ENCODE data around the gene BAIAP2L1. TPM values are rescaled to one million over a fixed set of nuclear protein-coding genes. Genes with fewer than 3 reads are reported as not detected.

Gene BAIAP2L1
- total and polyA plus RNA-seq, 9 of the 15 experiments (the other 6 are each of a cell fraction or from before 2014, with no cell fraction given), result 4.2 to 29.8 (median 15.5) TPM

GRCh38 chr7:98251231-98251600, 149.7 kb downstream of the BAIAP2L1 start:
- no peak for DNase-seq (ENCODE audit: extremely low read depth in 1 of 4, low spot score in 3 of 4)
- H3K9ac ChIP-seq (ENCODE audit: insufficient read depth in 1 of 2, low read depth in 2 of 2, low read length in 2 of 2), result peak overlapping the region; percentile 68 to 89
- POLR2A ChIA-PET, result no interaction called here

More at GRCh38 chr7:98251231-98251600, 149.7 kb downstream of the BAIAP2L1 start:
- H3K27ac ChIP-seq (ENCODE audit: extremely low read depth, low read depth, low read length), result peak overlapping the region; percentile 46; the same call in 1 of the 3 replicates
- H3K4me2 ChIP-seq (ENCODE audit: insufficient read depth, low read length), result peak overlapping the region; percentile 91
- intact Hi-C loops (cut with micrococcal nuclease), result no loop called here
- no TSS peak for BruUV-seq (replicated peaks)
- in situ Hi-C loops (cut with MboI), result no loop called here
- H3K4me1 ChIP-seq (replicated peaks in 1 of 2; ENCODE audit: control insufficient read depth in 2 of 2, insufficient read depth in 2 of 2, low read length in 2 of 2), result peaks cover 10 to 22% of the 10 kb centered on the region in 2 experiments; a peak in 4 of 5 replicates
- H3K4me3 ChIP-seq, result peak overlapping the region; percentile 87
- no peaks in the 10 kb centered on the region for H4K20me1 ChIP-seq (replicated peaks; ENCODE audit: control insufficient read depth, insufficient read depth, low read length)
- 34% methylated on average over 8 of the region's 9 CpGs for WGBS (ENCODE audit: insufficient coverage, low coverage, missing lambda C conversion rate)
- H3K36me3 ChIP-seq (ENCODE audit: control insufficient read depth, insufficient read depth, low read length), result no peaks in the 10 kb centered on the region
- FAIRE-seq (no peak), ATAC-seq (no peak; the same call in 2 of the 3 replicates)
- H3K9me1 ChIP-seq (ENCODE audit: control insufficient read depth, insufficient read depth, low read length), result no peaks in the 10 kb centered on the region
- H3K27me3 ChIP-seq (ENCODE audit: control insufficient read depth in 2 of 2, insufficient read depth in 2 of 2, low read length in 2 of 2), result no peaks in the 10 kb centered on the region
- H2AFZ ChIP-seq (ENCODE audit: low read depth, low read length), result peak overlapping the region; percentile 92
- peaks cover 21% of the 10 kb centered on the region for H3K79me2 ChIP-seq (ENCODE audit: control insufficient read depth, insufficient read depth, low read length)
- no peak for TF ChIP-seq EP300 (IDR thresholded peaks at IDR 0.05; ENCODE audit: low read length)
- no peak for TF ChIP-seq GTF2A2 (tag; IDR thresholded peaks at IDR 0.05)
- TF ChIP-seq SMC3 (conservative IDR thresholded peaks at IDR 0.05; ENCODE audit: insufficient read depth, low read depth, low read length), result no peak
- no peak for TF ChIP-seq HMG20A (CRISPR knock-in tag; conservative IDR thresholded peaks at IDR 0.05)
- no peak for TF ChIP-seq ZNF655 (CRISPR knock-in tag; IDR thresholded peaks at IDR 0.05)
- TF ChIP-seq TOE1 (IDR thresholded peaks at IDR 0.05; ENCODE audit: borderline replicate concordance), result no peak
- no peak for TF ChIP-seq TOE1 (CRISPR knock-in tag; IDR thresholded peaks at IDR 0.05; ENCODE audit: borderline replicate concordance, low read depth)
- no peak for TF ChIP-seq U2AF2 (optimal IDR thresholded peaks at IDR 0.05; ENCODE audit: low read depth, low read length)
- TF ChIP-seq CHD4 (IDR thresholded peaks at IDR 0.05; ENCODE audit: insufficient read depth, insufficient replicate concordance, low read depth, low read length, poor library complexity, severe bottlenecking), result no peak
- no peak for TF ChIP-seq ZNF444 (CRISPR knock-in tag; IDR thresholded peaks at IDR 0.05)
- CTCF ChIA-PET (ENCODE audit: low intra/inter-chr PET ratio), result no interaction called here
- H3K9me3 ChIP-seq (replicated peaks; ENCODE audit: control insufficient read depth, insufficient read depth, low read depth, low read length), result no peaks in the 10 kb centered on the region
